KMS-11 (cell line): Measurements from ENCODE around the gene CELF2.

Experiments used
- H2AFZ ChIP-seq: fragments of 200-600 bp; sonication (generic); 2 replicates; pipeline ENCODE4 v1.6.1; 2016; ENCODE audit warnings: antibody characterized with exemption, mixed run types, low read depth
- H3K27ac ChIP-seq: fragments of 200-600 bp; sonication (generic); 2 replicates; pipeline ENCODE4 v1.6.1; 2016; ENCODE audit warnings: mild to moderate bottlenecking, mixed run types
- H3K27me3 ChIP-seq: fragments of 200-600 bp; sonication (generic); 2 replicates; pipeline ENCODE4 v1.6.1; 2017; ENCODE audit warnings: mild to moderate bottlenecking, low read depth, mixed run types, moderate library complexity; ENCODE audit not compliant: insufficient read depth
- H3K36me3 ChIP-seq: fragments of 200-600 bp; sonication (generic); 2 replicates; pipeline ENCODE4 v1.6.1; 2017; ENCODE audit warnings: mild to moderate bottlenecking, mixed run types; ENCODE audit not compliant: insufficient read depth
- H3K4me1 ChIP-seq: fragments of 200-600 bp; sonication (generic); 2 replicates; pipeline ENCODE4 v1.6.1; 2016; ENCODE audit warnings: mild to moderate bottlenecking, low read depth, mixed run types; ENCODE audit not compliant: poor library complexity, severe bottlenecking
- H3K4me2 ChIP-seq: fragments of 200-600 bp; sonication (generic); 2 replicates; pipeline ENCODE4 v1.7.0; 2016; ENCODE audit warnings: mild to moderate bottlenecking, mixed run types
- H3K4me3 ChIP-seq: fragments of 200-600 bp; sonication (generic); IDR thresholded peaks from 2 replicates; pipeline ENCODE4 v1.6.1; 2017; ENCODE audit warnings: low read depth, low read length, mixed read lengths; ENCODE audit not compliant: insufficient read depth
- H3K79me2 ChIP-seq: fragments of 200-600 bp; sonication (generic); 2 replicates; pipeline ENCODE4 v1.6.1; 2016; ENCODE audit warnings: low read depth, mixed run types; ENCODE audit not compliant: insufficient read depth
- H3K9ac ChIP-seq: fragments of 200-600 bp; sonication (generic); 2 replicates; pipeline ENCODE4 v1.6.1; 2016; ENCODE audit warnings: mild to moderate bottlenecking, mixed run types
- H4K20me1 ChIP-seq: fragments of 200-600 bp; sonication (generic); 2 replicates; pipeline ENCODE4 v1.6.1; 2016; ENCODE audit warnings: mild to moderate bottlenecking, mixed run types; ENCODE audit not compliant: insufficient read depth
- CTCF ChIP-seq: fragments of 200-600 bp; sonication (generic); conservative IDR thresholded peaks from 2 replicates; pipeline ENCODE4 v1.6.1; 2017; ENCODE audit warnings: low read depth, mild to moderate bottlenecking, antibody characterized with exemption, low read length, moderate library complexity, mixed read lengths

The CELF2 gene

GRCh38 chr10:11325817-11326216 lies 308.1 kb downstream of the CELF2 start:
- H3K27ac ChIP-seq = no peak overlapping the region
- no peak overlapping the region for H3K4me2 ChIP-seq
- H3K4me3 ChIP-seq = no peak overlapping the region
- H4K20me1 ChIP-seq = no peaks in the 10 kb centered on the region
- no peak overlapping the region for H2AFZ ChIP-seq
- H3K9ac ChIP-seq = no peak overlapping the region
- no peak for TF ChIP-seq CTCF
- H3K27me3 ChIP-seq = no peaks in the 10 kb centered on the region
- H3K4me1 ChIP-seq = peaks cover 14% of the 10 kb centered on the region
- H3K36me3 ChIP-seq = no peaks in the 10 kb centered on the region
- no peaks in the 10 kb centered on the region for H3K79me2 ChIP-seq

- H2AFZ ChIP-seq = no peak overlapping the region
- no peaks in the 10 kb centered on the region for H3K36me3 ChIP-seq
- H3K4me3 ChIP-seq = no peak overlapping the region
- TF ChIP-seq CTCF = no peak
- H4K20me1 ChIP-seq = no peaks in the 10 kb centered on the region
- H3K27me3 ChIP-seq = no peaks in the 10 kb centered on the region
- H3K4me2 ChIP-seq = no peak overlapping the region
- H3K79me2 ChIP-seq = no peaks in the 10 kb centered on the region
- no peak overlapping the region for H3K9ac ChIP-seq
- H3K27ac ChIP-seq = no peak overlapping the region
- H3K4me1 ChIP-seq = peaks cover 14% of the 10 kb centered on the region
Measured at GRCh38 chr10:11326241-11326640, 308.6 kb downstream of the CELF2 start.

- TF ChIP-seq CTCF = no peak
- no peaks in the 10 kb centered on the region for H3K36me3 ChIP-seq
- no peak overlapping the region for H3K27ac ChIP-seq
- H3K4me3 ChIP-seq = no peak overlapping the region
- no peaks in the 10 kb centered on the region for H3K27me3 ChIP-seq
- H3K9ac ChIP-seq = no peak overlapping the region
- no peak overlapping the region for H3K4me2 ChIP-seq
- no peaks in the 10 kb centered on the region for H4K20me1 ChIP-seq
- no peak overlapping the region for H2AFZ ChIP-seq
- H3K79me2 ChIP-seq = no peaks in the 10 kb centered on the region
- peaks cover 11% of the 10 kb centered on the region for H3K4me1 ChIP-seq
Measured at GRCh38 chr10:11326913-11327616, 309.4 kb downstream of the CELF2 start.

GRCh38 chr10:11328264-11329061 lies 310.8 kb downstream of the CELF2 start:
- H3K27me3 ChIP-seq = no peaks in the 10 kb centered on the region

More at GRCh38 chr10:11328264-11329061, 310.8 kb downstream of the CELF2 start:
- Histone ChIP-seq H3K9ac (no peak overlapping the region), H4K20me1 (no peaks in the 10 kb centered on the region), H3K4me2 (no peak overlapping the region), H3K4me3 (no peak overlapping the region), H3K4me1 (no peaks in the 10 kb centered on the region), H3K27ac (no peak overlapping the region), H3K79me2 (no peaks in the 10 kb centered on the region), H2AFZ (no peak overlapping the region), H3K36me3 (no peaks in the 10 kb centered on the region)
- TF ChIP-seq CTCF = no peak
